Measurements from ENCODE around the gene FAM50A.

FAM50A gene

DNA sequence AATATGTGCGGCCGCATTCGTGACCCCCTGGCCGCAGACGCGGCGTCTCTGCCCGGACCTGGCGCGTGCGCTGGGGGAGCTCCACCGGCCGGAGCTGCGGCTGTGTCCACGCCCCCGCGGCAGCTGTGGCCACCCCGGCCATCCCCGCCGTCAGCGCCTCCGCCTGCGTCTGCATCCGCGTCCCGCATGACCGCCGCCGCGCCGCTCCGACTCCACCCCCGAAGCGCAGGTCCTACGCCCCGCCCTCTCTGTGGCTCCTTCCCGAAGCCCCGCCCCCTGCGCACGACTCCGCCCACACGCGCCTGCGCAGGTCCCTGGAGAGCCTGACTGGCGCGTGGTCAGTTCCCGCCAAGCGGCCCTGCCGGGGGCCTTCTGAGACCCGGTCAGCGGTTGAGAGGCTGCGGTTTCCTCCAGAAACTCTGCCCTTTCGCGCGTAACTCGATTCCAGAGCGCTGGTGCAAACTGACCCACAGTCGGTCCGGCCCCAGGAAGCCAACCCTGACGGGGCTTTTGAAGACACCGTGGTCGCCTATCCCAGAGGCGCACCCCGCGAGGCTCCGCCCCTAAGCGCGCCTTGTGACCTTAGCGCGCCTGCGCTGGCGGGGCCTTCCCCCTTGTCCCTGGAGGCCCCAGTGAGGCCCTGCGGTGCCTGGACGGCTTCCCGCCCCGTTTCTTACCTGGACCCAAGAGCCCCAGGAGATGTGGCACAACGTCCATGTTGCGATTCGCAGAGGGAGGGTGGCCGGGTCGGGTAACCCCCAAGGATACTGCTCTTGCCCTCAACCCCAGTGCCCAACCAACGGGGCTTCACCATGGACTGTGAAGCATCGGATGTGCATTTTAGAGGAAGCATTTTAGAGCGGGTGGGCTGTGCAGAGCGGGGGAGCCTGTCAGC lies 35.0 kb downstream of the FAM50A start, which contains the start of gene LAGE3:
Gene LAGE3 (minus strand): TSS at position 554 of the 895 bp plus-strand sequence. CDS start 366 bp downstream, at position 188.
- H3K36me3 Mint-ChIP-seq: no peaks in the 10 kb centered on the region
- H3K27ac Mint-ChIP-seq: peak within 1 kb of the TSS; percentile 85
- H3K27me3 Mint-ChIP-seq: no peaks in the 10 kb centered on the region
- peaks cover 29% of the 10 kb centered on the region for H3K4me1 Mint-ChIP-seq
- H3K9me3 Mint-ChIP-seq: no peaks in the 10 kb centered on the region
- peak within 1 kb of the TSS; percentile 84 for H3K4me3 Mint-ChIP-seq

DNA sequence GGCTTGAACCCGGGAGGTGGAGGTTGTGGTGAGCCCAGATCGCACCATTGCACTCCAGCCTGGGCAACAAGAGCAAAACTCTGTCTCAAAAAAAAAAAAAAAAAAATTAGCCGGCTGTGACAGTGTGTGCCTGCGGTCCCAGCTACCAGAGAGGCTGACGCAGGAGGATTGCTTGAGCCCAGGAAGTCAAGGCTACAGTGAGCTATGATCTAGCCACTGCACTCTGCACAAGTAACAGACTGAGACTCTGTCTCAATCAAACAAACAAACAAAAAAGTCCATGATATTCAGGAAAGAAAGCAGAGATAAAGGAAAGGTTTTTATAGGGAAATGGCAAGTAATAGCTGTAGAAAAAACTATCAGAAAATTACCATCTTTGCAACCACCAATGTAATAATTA lies 37.3 kb downstream of the FAM50A start:
- peak overlapping the region; percentile 38 for H3K27ac Mint-ChIP-seq
- H3K4me1 Mint-ChIP-seq: peaks cover 25% of the 10 kb centered on the region
- no peak overlapping the region for H3K4me3 Mint-ChIP-seq
- H3K9me3 Mint-ChIP-seq: no peaks in the 10 kb centered on the region
- H3K36me3 Mint-ChIP-seq: no peaks in the 10 kb centered on the region
- H3K27me3 Mint-ChIP-seq: no peaks in the 10 kb centered on the region

DNA sequence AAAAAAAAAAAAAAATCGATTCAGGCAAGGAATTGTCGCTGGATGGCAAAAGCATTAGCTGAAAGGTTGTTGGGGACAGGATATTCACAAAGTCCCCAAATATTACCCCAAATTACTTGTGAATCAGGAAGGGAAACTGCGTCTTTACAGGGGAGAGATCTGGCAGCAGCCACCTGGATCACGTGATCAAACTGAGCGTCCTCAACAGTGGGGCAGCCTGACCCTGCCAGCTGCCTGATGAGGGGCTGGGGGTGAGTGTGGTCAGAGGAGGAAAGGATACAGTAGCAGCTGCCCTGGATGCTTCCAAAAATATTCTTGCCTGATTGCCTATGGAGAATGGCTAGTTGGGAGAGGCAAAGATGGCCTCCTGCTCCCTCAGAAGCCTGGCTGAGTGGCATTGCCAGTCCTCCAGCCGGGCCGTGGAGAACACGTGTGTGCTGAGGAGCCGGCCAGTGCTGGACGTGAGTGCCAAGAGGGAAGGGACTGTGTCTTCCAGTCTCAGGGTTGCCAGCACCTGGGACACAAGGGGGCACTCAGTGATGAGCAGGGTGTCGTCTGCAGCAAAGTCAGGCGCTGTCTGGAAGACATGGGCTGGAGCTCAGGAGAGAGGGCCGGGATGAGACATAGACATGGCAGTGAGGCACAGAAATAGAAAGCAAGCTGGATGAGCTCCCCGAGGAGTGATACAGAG lies 38.1 kb downstream of the FAM50A start:
- H3K4me1 Mint-ChIP-seq: peaks cover 16% of the 10 kb centered on the region
- H3K27ac Mint-ChIP-seq: no peak overlapping the region
- no peaks in the 10 kb centered on the region for H3K27me3 Mint-ChIP-seq
- no peaks in the 10 kb centered on the region for H3K9me3 Mint-ChIP-seq
- H3K36me3 Mint-ChIP-seq: no peaks in the 10 kb centered on the region
- H3K4me3 Mint-ChIP-seq: peak overlapping the region; percentile 15

DNA sequence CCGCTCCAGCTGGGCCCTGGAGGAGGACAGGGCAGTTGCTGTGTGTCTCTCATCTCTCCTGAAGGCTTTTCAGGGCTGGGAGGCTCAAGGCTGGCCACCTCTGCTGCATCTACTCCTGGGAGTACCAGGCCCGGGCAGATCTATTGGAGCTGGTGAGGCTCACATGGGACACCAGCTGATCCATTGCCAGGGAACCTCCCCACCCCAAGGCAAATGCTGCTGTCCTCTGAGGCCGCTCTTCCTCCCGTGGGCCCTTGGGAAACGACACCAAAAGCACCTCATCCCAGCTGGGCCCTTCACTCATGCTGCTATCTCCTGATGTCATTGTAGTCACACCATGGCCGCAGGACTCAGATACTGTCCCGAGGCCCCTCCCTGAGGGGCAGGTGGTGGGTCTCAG lies 38.8 kb downstream of the FAM50A start:
- H3K4me1 Mint-ChIP-seq: peaks cover 11% of the 10 kb centered on the region
- H3K4me3 Mint-ChIP-seq: no peak overlapping the region
- no peaks in the 10 kb centered on the region for H3K36me3 Mint-ChIP-seq
- no peaks in the 10 kb centered on the region for H3K9me3 Mint-ChIP-seq
- no peak overlapping the region for H3K27ac Mint-ChIP-seq
- H3K27me3 Mint-ChIP-seq: no peaks in the 10 kb centered on the region

DNA sequence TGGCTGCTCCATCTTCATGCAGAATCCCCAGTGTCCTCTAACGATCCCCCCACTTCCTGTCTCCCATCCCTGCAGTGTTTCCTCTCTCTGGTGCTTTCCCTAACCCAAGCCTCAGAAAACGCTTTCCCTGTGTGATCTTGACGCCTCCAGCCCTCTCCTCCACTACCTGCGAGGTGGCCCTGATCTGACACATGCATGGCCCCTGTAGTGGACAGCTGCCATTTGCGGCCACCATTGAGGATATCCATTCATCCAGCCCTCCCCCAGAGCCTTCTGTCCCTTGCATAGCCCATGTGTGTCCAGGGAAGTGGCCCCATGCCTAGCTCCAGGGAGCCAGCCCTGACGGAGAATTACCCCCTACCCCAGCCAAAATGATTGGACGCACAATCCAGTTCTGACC lies 39.4 kb downstream of the FAM50A start:
- Mint-ChIP-seq H3K36me3 (no peaks in the 10 kb centered on the region), H3K4me1 (peaks cover 16% of the 10 kb centered on the region), H3K27me3 (no peaks in the 10 kb centered on the region), H3K9me3 (no peaks in the 10 kb centered on the region), H3K4me3 (no peak overlapping the region), H3K27ac (no peak overlapping the region)

DNA sequence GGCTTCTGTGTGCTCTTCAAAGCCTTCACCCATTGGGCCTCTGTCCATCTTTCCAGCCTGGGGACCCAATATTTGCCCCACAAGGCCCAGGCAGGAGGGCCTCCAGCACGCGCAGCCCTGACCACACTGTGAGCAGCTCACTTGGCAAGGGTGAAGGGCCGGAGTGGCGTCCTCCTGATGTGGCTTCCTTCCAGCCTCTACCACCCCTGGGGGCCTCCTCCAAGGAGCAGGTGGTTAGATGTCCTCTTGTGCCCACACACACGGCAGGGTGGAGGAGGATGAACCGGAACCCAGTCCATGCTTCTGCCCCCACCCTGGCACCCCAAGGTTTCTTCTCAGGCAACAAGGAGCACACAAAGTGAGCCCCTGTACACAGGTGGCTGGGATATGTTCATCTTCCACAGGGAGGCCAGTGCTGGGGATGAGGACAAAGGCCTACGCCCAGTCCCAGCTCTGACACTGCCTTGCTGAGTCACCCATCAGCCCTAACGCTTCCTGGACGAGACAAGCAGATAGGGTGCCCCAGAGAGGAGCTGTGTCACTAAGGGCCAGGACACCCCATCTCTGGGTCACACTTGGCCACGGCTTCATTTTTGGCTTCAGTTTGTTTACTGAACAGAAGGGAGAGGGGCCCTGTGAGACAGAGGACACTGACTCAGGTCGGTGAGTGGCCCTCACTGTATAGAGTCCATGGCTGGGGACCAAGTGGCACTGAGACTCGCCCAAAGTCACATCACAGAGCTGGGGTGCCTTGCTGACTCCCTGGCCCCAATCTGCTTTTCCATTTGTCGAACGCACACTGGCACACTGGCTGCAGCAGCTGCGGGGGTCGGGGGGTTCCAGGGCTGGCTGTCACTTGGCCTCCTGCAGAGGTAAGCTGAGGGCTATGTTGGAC lies 40.6 kb downstream of the FAM50A start:
- Mint-ChIP-seq H3K4me1 (peaks cover 22% of the 10 kb centered on the region), H3K27me3 (no peaks in the 10 kb centered on the region), H3K4me3 (peak overlapping the region; percentile 59), H3K9me3 (no peaks in the 10 kb centered on the region), H3K27ac (no peak overlapping the region), H3K36me3 (no peaks in the 10 kb centered on the region)

DNA sequence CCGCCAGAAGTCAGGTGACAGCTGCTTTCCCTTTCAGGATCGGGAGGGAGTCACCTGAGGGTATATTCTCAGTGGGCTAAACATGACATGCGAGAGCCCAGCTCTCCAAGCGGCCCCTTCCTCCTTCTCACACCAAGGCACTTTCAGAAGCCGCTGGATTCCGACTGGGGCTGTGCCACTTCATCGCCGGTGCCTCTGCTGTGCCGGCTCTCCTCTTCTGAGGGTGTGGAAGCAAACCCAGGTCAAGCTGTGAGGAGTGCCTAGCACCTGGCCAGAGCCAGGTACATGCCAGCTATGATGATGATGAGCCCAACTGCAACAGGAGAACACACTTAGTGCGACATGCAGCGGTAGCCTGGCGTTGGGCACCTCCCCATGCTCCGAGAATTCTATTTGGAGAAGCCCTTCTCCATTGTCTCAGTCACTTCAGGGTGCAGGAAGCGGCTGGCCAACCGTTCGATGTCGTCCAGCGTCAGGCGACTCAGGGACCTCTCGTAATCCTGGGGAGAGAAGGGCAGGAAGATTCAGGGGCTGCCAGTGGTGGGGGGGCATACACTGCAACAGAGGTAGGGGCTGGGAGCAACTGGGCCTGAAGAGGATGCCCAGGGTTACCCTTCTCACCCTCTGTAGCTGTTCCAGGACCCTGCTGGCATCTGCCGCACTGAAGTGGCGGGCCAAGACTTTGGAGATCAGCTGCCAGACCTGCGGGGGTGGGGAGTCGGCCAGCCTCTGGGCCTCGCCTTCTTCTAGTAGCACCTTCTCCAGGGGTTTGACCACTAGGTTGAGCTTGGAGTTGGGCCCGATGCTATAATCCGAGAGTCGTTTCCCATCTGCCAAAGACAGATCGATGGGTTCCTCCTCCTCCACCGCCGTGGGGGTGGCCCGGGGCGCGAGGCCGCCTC lies 41.5 kb downstream of the FAM50A start:
- no peaks in the 10 kb centered on the region for H3K27me3 Mint-ChIP-seq
- peak overlapping the region; percentile 73 for H3K4me3 Mint-ChIP-seq
- peaks cover 25% of the 10 kb centered on the region for H3K4me1 Mint-ChIP-seq
- H3K27ac Mint-ChIP-seq: no peak overlapping the region
- H3K9me3 Mint-ChIP-seq: no peaks in the 10 kb centered on the region
- H3K36me3 Mint-ChIP-seq: no peaks in the 10 kb centered on the region

DNA sequence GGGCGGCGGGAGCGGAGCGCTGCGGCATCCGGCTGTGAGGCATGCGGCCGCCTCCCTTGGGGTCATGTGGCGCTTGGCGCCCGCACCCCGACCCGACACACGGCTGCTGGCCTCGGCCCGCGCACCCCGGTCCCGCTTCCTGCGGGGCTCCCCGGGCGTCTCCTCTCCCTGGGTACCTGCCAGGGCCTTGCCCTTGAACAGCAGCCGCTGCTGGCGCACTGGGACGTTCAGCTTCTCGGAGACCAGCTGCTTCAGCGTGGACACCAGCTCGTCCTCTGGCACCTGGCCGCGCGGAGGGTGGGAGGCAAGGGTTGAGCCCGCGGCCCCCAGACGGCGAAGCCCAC lies 42.1 kb downstream of the FAM50A start:
- Mint-ChIP-seq H3K36me3 (no peaks in the 10 kb centered on the region), H3K9me3 (no peaks in the 10 kb centered on the region), H3K4me3 (no peak overlapping the region), H3K27me3 (no peaks in the 10 kb centered on the region), H3K27ac (no peak overlapping the region), H3K4me1 (peaks cover 25% of the 10 kb centered on the region)

DNA sequence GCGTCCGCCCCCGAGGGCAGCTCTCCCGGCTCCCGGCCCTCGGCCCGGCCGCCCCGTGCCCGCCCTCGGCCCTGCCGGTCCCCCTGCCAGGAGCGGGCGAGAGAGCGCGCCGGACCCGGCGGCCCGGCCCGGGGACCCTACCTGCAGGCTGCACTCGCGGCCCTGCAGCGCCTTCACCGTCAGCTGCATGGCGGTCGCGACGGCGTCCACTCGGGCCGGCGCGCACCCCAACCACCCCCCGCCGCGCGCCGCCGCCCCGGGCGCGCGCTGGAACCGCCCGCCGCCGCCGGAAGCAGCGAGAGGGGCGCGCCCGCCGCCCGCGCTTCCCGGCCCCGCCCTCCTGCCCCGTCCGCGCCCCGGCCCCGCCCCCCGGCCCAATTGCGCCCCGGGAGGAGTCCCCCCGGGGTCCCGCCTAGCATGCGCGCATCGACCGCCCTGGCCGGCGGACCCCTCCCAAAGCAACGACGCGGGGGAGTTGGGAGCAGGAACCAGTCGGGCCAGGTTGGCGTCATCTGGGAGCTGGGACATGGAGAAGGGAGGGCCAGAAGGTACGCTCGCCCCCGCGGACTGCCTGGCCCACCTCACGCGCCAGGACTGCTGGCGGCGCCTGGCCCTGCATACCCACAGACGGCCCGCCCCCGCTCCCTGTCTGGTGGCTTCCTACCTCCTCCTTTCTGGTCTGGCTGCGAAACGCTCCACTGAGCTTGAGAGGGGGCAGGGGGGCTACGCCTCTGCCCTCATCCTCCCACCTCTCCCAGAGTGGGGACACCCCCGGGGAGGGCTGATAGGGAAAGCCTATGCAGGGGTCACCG lies 42.7 kb downstream of the FAM50A start, which contains the start of gene UBL4A:
Gene UBL4A (minus strand): TSS at position 220 of the 812 bp plus-strand sequence. CDS start 31 bp downstream, at position 189.
- Mint-ChIP-seq H3K36me3 (no peaks in the 10 kb centered on the region), H3K27ac (peak within 1 kb of the TSS; percentile 12)

DNA sequence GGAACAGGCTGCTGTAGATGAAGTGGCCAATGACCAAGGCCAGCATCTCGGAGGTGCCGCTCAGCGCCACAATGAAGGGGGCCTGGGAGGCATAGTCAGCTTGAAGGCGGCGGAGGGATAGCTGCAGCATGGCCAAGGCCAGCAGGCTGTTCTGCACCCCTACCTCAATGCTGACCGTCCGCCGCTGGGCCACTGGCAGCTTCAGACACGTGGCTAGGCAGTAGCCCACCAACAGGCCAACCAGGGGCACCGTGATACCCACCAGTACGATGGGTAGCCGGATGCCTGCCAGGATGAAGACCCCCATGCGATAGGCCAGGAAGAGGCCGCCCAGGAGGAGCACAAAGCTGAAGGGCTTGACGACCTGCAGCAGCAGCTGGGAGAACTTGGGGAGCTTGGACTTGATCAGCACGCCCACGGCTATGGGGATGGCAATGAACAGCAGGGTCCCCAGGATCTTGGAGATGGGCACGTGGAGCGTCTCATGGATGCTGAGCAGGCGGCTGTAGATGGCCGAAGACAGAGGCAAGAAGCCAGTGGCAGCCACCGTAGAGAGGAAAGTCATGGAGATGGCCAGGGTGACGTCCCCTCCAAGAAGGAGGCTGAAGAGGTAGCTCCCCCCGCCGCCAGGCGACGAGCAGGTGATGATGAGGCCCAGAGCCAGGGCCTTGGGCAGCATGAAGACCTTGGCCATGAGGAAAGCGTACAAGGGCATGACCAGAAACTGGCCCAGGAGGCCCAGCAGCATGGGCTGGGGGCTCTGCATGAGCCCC lies 43.8 kb downstream of the FAM50A start:
- Mint-ChIP-seq H3K27me3 (no peaks in the 10 kb centered on the region), H3K9me3 (no peaks in the 10 kb centered on the region), H3K36me3 (no peaks in the 10 kb centered on the region), H3K4me1 (peaks cover 20% of the 10 kb centered on the region), H3K27ac (peak overlapping the region; percentile 35), H3K4me3 (peak overlapping the region; percentile 39)

More for the DNA sequence above, 42.7 kb downstream of the FAM50A start, which contains the start of gene UBL4A:
- H3K27me3 Mint-ChIP-seq: no peaks in the 10 kb centered on the region
- H3K4me1 Mint-ChIP-seq: peaks cover 25% of the 10 kb centered on the region
- peak within 1 kb of the TSS; percentile 73 for H3K4me3 Mint-ChIP-seq
- H3K9me3 Mint-ChIP-seq: no peaks in the 10 kb centered on the region

DNA sequence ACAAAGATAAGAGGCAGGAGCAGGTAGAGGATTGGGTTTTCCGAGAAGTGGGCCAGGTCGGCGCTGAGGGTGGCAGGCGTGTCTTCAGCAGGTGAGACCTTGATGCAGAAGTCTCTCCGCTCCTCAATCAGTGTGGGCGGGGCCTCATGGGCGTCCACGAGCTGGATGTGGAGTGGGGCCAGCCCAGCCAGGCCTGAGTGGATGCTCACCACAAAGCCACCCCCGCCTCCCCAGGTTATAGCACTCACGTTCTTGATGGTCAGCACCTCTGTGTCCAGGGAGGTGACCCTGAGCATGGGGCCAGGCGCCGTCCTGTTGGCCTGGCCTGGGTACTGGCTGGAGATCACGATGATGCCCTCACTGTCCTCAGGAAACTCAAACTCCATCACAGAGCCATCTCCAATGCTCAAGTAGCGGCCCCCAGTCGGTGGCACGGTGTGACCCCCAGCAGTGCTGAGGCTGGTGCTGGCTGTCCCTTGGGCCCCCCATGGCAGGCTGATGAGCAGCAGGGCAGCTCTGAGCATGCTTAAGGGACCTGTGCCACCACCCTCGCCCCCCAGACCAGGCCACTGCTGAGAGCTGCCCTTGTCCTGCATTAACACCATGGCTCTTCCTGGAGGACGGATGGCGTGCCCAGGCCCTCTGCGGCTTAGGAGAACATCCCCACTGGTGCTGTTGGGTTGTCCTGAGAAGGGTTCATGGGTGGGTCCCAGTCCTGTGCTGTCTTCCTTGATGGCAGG lies 44.6 kb downstream of the FAM50A start:
- H3K27me3 Mint-ChIP-seq: no peaks in the 10 kb centered on the region
- H3K9me3 Mint-ChIP-seq: no peaks in the 10 kb centered on the region
- peak overlapping the region; percentile 89 for H3K4me3 Mint-ChIP-seq
- peaks cover 20% of the 10 kb centered on the region for H3K4me1 Mint-ChIP-seq
- H3K27ac Mint-ChIP-seq: peak overlapping the region; percentile 35
- H3K36me3 Mint-ChIP-seq: no peaks in the 10 kb centered on the region

DNA sequence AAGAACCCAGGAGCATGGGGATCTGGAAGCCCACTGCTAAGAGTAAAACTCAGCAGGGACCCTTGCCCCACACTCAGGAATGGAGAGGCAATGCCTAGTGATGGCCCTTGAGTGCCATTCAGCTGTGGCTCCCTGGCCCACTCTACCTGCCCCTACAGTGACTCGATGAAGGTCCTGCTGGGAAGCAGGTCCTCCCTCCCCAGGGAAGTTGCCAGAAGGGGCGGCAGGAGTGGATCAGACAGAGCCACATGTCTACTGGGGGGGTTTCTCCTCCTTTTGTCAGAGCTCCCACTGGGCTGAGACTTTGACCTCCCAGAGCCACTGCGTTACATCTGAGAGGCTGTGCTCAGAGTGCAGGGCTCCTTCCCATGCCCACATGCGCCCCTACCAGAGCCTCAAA lies 45.2 kb downstream of the FAM50A start:
- H3K9me3 Mint-ChIP-seq: no peaks in the 10 kb centered on the region
- no peak overlapping the region for H3K27ac Mint-ChIP-seq
- H3K4me3 Mint-ChIP-seq: peak overlapping the region; percentile 89
- no peaks in the 10 kb centered on the region for H3K36me3 Mint-ChIP-seq
- H3K27me3 Mint-ChIP-seq: no peaks in the 10 kb centered on the region
- peaks cover 20% of the 10 kb centered on the region for H3K4me1 Mint-ChIP-seq

DNA sequence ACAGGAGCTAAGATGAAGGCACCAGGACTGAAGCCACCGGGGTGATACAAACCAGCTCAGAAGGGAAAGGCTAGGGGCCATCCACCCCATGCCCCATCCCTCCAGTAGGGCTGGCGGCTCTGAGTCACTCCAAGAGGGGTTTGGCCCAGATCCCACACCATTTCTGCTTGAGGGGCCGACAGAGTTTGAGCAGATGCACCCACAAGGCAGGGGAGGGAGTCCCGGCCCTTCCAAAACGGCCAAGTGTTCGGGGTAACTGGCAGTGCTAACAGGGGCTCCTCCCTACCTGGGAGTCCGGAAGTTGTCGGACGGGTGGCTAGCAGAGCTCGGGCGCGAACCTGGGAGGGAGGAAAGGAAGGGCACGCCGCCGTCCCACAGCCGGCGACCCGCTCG lies 46.1 kb downstream of the FAM50A start:
- Mint-ChIP-seq H3K4me1 (peaks cover 20% of the 10 kb centered on the region), H3K9me3 (no peaks in the 10 kb centered on the region), H3K27ac (peak overlapping the region; percentile 65), H3K36me3 (no peaks in the 10 kb centered on the region), H3K27me3 (no peaks in the 10 kb centered on the region), H3K4me3 (peak overlapping the region; percentile 89)
